Activated CD4-positive, alpha-beta T cell treated with anti-CD3 and anti-CD28 coated beads for 24 hours (primary cell): ENCODE data around the gene PRPSAP2.
"Not testable (repeated sequence)": the region's sequence is repeated elsewhere in the genome, so short reads cannot be mapped to it uniquely, and the experiment has no call there.

Source experiments
- DNase-seq, 2 donors: peaks; one replicate each; pipeline ENCODE4 v3.0.0-alpha.2; 2020; ENCODE audit warnings: low read depth in 2 of 2

Gene PRPSAP2

GRCh38 chr17:18944646-18945045 lies 86.7 kb downstream of the PRPSAP2 start:
- DNase-seq: no peak

GRCh38 chr17:18946536-18946935 lies 88.6 kb downstream of the PRPSAP2 start:
- no peak for DNase-seq

- DNase-seq: no peak
Observed at GRCh38 chr17:18947866-18948265, 89.9 kb downstream of the PRPSAP2 start.

GRCh38 chr17:18948476-18949006 lies 90.6 kb downstream of the PRPSAP2 start:
- no peak for DNase-seq

GRCh38 chr17:18949566-18949965 lies 91.6 kb downstream of the PRPSAP2 start:
- no peak for DNase-seq

GRCh38 chr17:18950346-18950745 lies 92.4 kb downstream of the PRPSAP2 start:
- no peak for DNase-seq

- no peak for DNase-seq
Observed at GRCh38 chr17:18950944-18951905, 93.3 kb downstream of the PRPSAP2 start.

- no peak for DNase-seq
Observed at GRCh38 chr17:18951941-18952842, 94.3 kb downstream of the PRPSAP2 start, which contains the start of gene SLC5A10. Gene SLC5A10, plus strand, starts transcription at chr17:18952165. Its CDS starts 41 bp downstream, at chr17:18952206.

- DNase-seq: no peak
Observed at GRCh38 chr17:18953231-18953728, 95.3 kb downstream of the PRPSAP2 start.

GRCh38 chr17:18954321-18954720 lies 96.4 kb downstream of the PRPSAP2 start:
- no peak for DNase-seq

GRCh38 chr17:18955009-18955408 lies 97.1 kb downstream of the PRPSAP2 start:
- DNase-seq: no peak

GRCh38 chr17:18956021-18956420 lies 98.1 kb downstream of the PRPSAP2 start:
- DNase-seq: not testable (repeated sequence)

GRCh38 chr17:18956581-18956980 lies 98.7 kb downstream of the PRPSAP2 start:
- no peak for DNase-seq

GRCh38 chr17:18957831-18958230 lies 99.9 kb downstream of the PRPSAP2 start:
- no peak for DNase-seq

- DNase-seq: no peak
Observed at GRCh38 chr17:18958611-18959010, 100.7 kb downstream of the PRPSAP2 start.

GRCh38 chr17:18959071-18959844 lies 101.3 kb downstream of the PRPSAP2 start:
- DNase-seq: no peak

GRCh38 chr17:18959845-18960240 lies 101.9 kb downstream of the PRPSAP2 start:
- DNase-seq: no peak

GRCh38 chr17:18960241-18960665 lies 102.3 kb downstream of the PRPSAP2 start:
- DNase-seq: no peak

GRCh38 chr17:18960803-18961511 lies 103.0 kb downstream of the PRPSAP2 start:
- peak; percentile 71 to 78 for DNase-seq
